HG03439 (cell line): Measurements from ENCODE around the gene POTEM.
A peak's percentile ranks its signal among the peaks of the same experiment; 100 is the strongest.
"Not testable (repeated sequence)": the region's sequence is repeated elsewhere in the genome, so short reads cannot be mapped to it uniquely, and the experiment has no call there.

Source experiments
- ATAC-seq: cut with Tn5 transposase; IDR thresholded peaks from one replicate; pipeline ENCODE4 v1.9.1; 2021; ENCODE audit warnings: mild to moderate bottlenecking, moderate library complexity; ENCODE audit not compliant: unreplicated experiment

Gene POTEM

DNA sequence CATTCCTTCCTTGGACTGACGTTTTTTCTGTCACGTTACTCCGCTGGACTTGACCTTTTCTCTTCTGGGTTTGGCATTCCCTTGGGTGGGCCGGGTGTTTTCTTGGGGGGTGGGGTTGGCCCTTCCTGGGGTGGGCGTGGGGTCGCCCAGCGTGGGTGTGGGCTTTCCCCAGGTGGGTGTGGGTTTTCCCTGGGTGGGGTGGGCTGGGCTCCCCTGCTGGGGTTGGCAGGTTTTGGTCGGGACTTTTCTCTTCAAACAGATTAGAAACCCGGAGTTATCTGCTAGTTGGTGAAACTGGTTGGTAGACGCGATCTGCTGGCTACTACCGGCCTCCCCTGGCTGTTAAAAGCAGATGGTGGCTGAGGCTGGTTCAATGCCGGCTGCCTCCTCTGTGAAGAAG lies at the start of gene POTEM:
Gene POTEM (plus strand): TSS at position 301 of the 400 bp plus-strand sequence. CDS start 52 bp downstream, at position 353.
- ATAC-seq: not testable (repeated sequence)

GRCh38 chr14:18918345-18918744 lies 48.9 kb upstream of the POTEM start:
- not testable (repeated sequence) for ATAC-seq

GRCh38 chr14:18920052-18920451 lies 47.2 kb upstream of the POTEM start:
- not testable (repeated sequence) for ATAC-seq

- not testable (repeated sequence) for ATAC-seq
Measured at GRCh38 chr14:18921055-18921701, 46.1 kb upstream of the POTEM start.

DNA sequence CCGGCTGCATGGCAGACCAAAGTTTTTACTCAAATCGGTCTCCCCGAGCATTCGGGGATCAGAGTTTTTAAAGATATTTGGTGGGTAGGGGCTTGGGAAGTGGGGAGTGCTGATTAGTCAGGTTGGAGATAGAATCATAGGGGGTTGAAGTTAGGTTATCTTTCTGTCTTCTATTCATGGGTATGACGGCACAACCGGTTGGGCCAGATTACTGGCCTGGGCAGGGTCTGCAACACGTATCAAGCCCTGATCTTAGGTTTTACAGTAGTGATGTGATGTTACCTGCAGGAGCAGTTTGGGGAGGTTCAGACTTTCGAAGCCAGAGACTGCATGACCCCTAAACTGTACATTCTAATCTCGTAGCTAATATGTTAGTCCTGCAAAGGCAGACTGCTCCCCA lies 30.4 kb upstream of the POTEM start:
- not testable (repeated sequence) for ATAC-seq

- not testable (repeated sequence) for ATAC-seq
Measured at GRCh38 chr14:18938733-18939132, 28.5 kb upstream of the POTEM start.

DNA sequence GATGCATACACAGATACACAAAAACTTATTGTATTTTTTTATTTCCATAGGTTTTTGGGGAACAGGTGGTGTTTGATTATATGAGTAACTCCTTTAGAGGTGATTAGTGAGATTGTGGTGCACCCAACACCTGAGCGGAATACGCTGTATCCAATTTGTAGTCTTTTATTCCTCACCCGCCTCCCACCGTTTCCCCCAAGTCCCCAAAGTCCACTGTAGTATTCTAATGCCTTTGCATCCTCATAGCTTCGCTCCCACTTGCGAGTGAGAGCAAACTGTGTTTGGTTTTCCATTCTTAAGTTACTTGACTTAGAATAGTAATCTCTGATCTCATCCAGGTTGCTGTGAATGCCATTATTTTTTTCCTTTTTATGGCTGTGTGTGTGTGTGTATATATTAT lies 17.3 kb upstream of the POTEM start:
- ATAC-seq: not testable (repeated sequence)

GRCh38 chr14:18953085-18953484 lies 14.1 kb upstream of the POTEM start:
- ATAC-seq: not testable (repeated sequence)

- ATAC-seq: not testable (repeated sequence)
Measured at GRCh38 chr14:18955816-18956215, 11.4 kb upstream of the POTEM start.

DNA sequence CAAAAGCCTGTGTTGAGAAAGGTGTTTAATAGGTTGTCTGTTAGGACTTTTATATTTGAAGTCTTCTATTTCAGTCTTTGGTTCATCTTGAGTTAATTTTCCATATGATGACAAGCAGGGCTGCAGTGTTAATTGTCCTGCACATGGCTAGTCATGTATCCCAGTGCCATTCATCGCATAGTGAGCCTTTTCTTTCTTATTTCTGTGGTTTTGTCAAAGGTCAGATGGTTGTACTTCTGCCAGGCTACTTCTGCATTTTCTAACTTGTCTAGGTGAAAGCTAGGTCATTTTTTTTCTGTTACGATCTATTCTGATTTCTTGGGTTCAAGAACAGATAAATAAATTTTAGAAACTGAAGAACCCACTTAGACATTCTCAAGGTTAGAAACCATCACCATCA lies 5.7 kb upstream of the POTEM start:
- ATAC-seq: not testable (repeated sequence)

DNA sequence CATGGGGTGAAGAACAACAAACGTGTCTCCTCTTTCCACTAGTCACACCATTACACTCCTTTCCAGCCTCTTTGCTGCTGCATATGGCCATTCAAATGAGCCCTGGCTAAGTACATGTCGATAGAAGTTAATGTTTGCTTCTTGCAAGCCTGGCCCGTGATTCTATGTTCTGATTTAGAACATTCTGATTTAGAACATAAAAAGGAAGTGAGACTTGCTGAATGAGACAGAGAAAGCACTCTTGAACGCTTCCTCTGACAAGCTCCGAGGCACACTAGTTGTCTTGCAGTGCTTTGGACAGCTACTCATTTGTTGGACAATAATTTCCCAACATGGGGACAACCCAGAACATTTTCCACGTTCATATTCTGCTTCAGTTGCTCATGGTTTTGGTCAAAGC lies 5.1 kb upstream of the POTEM start:
- peak; percentile 72 for ATAC-seq

DNA sequence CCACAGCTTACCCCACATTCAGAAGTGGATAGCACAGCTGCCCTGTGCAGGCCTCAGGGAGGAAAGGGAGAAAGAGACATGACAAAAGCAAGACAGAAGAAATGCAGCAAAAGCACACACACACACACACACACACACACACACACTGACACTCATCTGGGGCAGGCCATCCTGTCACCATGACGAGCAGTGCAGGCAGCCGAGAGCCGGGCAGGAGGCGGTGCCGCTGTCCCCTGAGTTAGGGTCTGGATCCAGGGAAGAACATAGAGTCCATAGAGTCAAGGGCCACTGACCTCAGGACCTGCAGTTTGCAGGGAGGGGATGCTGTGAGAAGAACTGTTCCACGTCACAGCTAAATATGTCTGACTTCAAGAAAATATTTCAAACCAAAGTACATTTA lies 4.0 kb upstream of the POTEM start:
- ATAC-seq: not testable (repeated sequence)

DNA sequence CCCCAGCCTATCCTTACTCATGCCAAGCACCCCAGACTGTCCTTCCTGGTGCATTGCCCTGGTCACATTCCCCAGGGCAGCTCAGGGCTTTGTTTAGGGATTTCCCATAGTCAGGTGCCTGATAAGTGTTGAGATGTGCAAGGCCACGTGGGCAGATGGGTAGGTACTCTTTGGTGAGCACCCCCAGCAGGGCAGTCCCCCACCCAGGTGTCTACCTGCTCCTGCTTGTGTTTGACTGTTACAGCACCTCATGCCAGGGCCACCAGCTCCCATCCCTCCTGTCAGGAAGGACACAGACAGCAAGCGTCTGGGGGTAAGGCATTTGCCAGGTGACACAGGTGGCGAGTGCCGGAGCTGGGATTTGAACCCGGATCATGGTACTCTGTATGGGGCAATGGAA lies 2.4 kb upstream of the POTEM start:
- not testable (repeated sequence) for ATAC-seq

DNA sequence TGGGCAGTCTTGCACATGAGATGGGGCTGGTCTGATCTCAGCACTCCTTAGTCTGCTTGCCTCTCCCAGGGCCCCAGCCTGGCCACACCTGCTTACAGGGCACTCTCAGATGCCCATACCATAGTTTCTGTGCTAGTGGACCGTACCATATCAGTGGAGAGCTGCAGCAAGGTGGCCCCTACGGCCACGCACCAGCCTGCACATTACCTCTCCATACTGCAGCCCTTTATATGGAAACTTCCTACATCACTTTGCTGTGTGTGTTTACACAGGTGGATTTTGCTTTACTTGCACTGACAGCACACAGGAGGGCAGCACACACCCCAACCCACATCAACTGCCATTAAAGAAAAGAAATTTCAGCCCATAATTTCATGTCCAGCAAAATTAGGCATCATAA lies 35.3 kb downstream of the POTEM start:
- ATAC-seq: not testable (repeated sequence)

- ATAC-seq: not testable (repeated sequence)
Measured at GRCh38 chr14:19006490-19006889, 39.3 kb downstream of the POTEM start.

DNA sequence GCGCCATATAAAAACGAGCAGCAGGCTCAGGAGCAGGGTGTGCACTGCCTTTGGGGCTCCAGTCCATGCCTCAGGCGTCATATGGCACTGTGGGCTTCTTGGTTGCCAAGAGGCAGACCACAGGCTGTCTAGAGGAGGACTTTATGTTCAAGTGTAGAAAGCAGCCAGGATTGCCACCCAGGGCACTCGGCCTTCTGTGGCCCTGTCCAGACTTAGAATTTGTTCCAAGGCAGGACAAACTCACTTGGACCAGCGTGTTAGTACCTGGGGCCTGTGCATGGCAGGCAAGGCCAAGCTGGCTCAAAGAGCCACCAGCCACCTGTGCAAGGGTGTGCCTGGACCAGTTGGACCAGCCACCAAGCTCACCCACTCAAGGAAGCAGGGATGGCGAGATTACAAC lies 40.4 kb downstream of the POTEM start:
- ATAC-seq: not testable (repeated sequence)

GRCh38 chr14:19011029-19011428 lies 43.8 kb downstream of the POTEM start:
- not testable (repeated sequence) for ATAC-seq

DNA sequence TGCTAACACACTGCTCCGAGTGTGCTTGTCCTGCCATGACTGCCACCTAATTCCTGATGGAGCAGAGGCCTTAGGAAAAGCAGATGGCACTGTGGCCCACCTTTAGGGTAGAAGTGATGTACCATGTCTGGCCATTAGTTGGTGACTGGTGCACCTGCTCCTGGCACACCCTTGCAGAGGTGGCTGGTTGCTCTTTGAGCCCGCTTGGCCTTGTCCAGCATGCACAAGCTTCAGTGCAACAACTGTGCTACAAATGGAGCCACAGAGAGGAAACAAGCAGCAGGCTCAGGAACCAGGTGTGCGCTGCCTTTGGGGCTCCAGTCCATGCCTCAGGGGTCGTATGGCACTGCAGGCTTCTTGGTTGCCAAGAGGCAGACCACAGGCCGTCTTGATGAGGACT lies 44.5 kb downstream of the POTEM start:
- not testable (repeated sequence) for ATAC-seq

- ATAC-seq: not testable (repeated sequence)
Measured at GRCh38 chr14:19015185-19015584, 48.0 kb downstream of the POTEM start.

GRCh38 chr14:19025080-19025589 lies 57.9 kb downstream of the POTEM start:
- not testable (repeated sequence) for ATAC-seq

DNA sequence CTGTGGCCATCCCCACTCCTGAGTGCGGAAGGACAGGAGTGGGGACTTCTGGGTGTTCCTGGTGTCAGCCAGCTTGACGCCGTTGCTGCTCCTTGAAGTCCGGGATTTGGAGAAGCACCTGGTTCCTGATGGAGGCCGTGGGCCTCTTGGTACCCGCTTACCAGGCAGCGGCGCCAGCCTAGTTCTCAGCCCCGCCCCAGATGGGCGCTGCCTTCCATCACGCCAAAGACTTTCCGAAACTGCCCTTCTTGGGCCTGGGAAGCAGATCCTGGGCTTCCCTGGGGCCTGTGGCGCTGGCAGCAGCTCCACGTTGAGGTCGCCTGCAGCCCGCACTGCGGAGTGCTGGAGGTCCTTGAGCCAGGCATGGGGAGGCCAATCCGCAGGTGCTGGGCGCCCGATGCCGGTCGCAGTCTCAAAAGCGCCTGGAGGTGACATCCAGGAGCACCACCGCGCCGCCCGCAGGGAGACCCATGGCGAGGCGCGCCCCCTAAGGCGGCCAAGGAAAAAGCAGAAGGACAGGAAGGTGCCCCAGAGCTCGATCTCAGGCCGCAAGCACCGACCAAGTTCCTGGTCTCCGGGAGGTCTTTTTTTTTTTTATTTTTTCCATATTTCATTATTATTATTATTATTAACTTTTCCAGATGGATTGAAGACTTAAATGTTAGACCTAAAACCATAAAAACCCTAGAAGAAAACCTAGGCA lies 59.6 kb downstream of the POTEM start:
- not testable (repeated sequence) for ATAC-seq

DNA sequence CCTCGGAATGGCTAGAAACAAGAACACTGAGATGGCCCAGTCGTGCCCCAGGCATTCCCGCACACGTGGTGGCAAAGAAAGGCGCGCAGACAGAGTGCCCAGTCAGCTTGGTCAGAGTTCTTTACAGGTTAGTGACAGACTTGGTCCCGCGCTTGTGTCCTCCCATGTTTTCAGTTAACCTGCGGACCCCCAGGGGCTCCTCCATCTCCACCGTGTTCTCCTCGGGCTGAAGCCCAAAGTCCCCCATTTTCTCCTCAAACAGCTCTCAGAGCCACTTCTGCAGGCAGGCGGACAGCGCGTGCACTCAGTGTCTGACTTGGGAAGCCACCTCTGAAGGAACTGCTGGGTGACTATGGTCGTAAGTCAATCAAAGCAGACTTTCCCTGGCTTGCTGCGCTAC lies 60.7 kb downstream of the POTEM start:
- ATAC-seq: not testable (repeated sequence)
